ENCODE measurements around the gene METTL1. TPM values are rescaled to one million over a fixed set of nuclear protein-coding genes. Genes with fewer than 3 reads are reported as not detected.
"Not testable (repeated sequence)": the region's sequence is repeated elsewhere in the genome, so short reads cannot be mapped to it uniquely, and the experiment has no call there.

Gene METTL1
- total RNA-seq, 1 experiment from 2014 or later = 4.3 TPM

DNA sequence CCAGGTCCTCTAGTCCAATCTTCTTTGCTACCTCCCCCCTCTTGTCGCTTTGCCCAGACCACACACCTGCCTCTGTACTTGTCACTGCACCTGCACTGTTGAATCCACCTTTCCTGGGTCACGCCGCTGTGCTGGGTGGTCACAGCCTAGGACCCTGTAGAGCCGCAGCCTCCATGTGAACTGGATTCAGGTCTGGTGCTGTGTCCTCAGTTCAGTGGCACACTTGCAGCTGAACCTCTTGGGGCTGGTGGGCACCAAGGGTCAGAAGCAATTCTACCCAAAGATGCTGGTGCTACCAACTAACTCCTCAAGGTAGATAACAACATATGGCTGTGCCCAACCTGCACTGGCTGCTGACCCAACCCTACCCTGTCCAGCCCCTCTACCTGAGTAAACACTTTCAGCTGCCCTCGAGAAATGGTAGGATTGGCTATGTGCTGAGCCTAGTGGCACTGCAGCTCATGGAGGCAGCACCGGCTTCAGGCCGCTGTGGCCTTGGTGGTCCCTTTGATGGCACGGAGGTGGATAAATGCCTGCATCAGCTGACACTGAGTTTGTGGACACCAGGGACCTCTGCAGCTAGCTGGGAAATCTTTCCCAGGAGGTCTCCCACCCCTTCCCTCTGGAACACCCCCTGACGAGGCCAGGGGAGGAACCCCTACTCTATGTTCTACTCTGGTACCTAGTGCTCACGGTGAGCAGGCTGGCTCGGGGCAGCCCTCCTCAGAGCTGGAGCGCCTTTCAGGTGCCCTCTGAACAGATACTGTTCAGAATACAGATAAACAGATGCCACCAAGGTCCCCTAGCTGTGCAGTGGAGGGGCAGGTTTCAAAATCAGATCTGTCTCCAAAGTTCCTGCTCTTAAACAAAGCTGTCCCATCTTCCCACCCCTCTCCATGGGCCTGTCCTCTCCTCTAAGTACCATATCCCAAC lies 47.6 kb downstream of the METTL1 start:
- DNase-seq (ENCODE audit: low spot score) = no peak

- DNase-seq (ENCODE audit: low spot score) = no peak
Measured at GRCh38 chr12:57723630-57723962, 48.3 kb downstream of the METTL1 start.

GRCh38 chr12:57722716-57723629 lies 48.9 kb downstream of the METTL1 start:
- DNase-seq (ENCODE audit: low spot score) = no peak

DNA sequence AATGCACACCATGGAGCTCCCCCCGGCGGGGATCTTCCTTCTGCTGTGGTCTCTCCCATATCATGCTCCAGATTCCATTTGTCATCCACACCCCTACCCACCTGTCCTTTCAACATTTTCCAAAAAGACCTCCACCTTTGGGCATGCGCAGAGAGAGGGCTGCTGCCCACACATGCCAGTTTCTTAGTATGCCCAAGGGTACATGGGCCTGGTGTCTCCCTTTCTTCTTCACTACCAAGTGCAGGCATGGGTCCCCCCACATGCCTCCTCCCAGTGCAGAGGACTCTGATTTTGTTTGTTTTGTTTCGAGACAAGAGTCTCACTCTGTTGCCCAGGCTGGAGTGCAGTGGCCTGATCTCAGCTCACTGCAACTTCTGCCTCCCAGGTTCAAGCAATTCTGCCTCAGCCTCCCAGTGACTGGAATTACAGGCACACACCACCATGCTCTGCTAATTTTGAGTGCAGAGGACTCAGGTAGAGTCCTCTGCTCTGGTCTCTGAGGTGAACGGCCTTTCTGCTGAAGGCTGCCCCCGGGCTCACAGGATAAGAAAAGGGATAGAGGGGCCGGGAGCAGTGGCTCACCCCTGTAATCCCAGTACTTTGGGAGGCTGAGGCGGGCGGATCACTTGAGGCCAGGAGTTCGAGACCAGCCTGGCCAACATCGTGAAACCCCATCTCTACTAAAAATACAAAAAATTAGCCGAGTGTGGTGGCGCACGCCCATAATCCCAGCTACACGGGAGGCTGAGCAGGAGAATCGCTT lies 49.9 kb downstream of the METTL1 start:
- not testable (repeated sequence) for DNase-seq (ENCODE audit: low spot score)

GRCh38 chr12:57720606-57721595 lies 51.0 kb downstream of the METTL1 start:
- DNase-seq (ENCODE audit: low spot score) = no peak

DNA sequence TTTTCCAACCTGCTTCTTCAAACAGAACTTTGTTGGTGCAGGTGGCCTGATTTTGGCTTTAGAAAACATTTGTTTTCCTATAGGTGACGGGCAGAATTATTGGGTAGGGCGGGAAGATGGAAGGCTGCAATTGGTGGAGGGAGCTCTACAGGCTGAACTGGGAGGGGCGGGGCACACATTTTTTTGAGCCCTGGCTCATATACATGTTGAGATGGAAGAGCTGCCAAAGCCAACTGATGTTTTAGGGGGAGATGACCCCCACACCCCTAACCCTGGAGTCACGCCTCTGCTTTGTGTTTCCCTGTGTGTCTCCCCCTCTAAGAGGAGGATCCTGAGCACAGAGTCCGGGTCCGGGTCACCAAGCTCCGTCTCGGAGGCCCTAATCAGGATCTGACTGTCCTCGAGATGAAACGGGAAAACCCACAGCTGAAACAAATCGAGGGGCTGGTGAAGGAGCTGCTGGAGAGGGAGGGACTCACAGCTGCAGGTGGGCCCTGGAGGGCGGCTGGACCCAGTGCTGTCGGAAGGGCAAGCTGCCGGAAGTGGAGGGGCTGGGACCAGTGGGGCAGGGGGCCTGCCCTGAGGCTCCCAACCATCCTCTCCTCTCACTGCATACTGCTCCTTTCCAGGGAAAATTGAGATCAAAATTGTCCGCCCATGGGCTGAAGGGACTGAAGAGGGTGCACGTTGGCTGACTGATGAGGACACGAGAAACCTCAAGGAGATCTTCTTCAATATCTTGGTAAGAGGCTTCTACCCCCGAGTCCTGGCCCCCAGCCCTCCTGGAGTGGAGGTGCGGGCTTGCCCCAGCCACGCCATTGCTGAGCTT lies 51.9 kb downstream of the METTL1 start:
- DNase-seq (ENCODE audit: low spot score) = no peak

GRCh38 chr12:57718641-57719528 lies 53.0 kb downstream of the METTL1 start:
- no peak for DNase-seq (ENCODE audit: low spot score)

Other genes with a start within 250 kb of the METTL1 start
- 2.3 and 11.8 TPM in 2 replicates for gene MBD6, start 249.3 kb downstream of the METTL1 start, total RNA-seq (2014; rRNA removed; shearing (Covaris generic))
- 133 and 149 TPM in 2 replicates for gene DCTN2, start 224.9 kb downstream of the METTL1 start, total RNA-seq (2014; rRNA removed; shearing (Covaris generic))
- 0.36 and 0.67 TPM in 2 replicates for gene KIF5A, start 222.1 kb downstream of the METTL1 start, total RNA-seq (2014; rRNA removed; shearing (Covaris generic))
- gene PIP4K2C, start 180.9 kb downstream of the METTL1 start, total RNA-seq (2014; rRNA removed; shearing (Covaris generic)) = 42.5 and 54.0 TPM in 2 replicates
- gene DTX3, start 167.3 kb downstream of the METTL1 start, total RNA-seq (2014; rRNA removed; shearing (Covaris generic)) = 13.6 and 21.3 TPM in 2 replicates
- 20.6 and 23.0 TPM in 2 replicates for gene ARHGEF25, start 160.7 kb downstream of the METTL1 start, total RNA-seq (2014; rRNA removed; shearing (Covaris generic))
- 61.9 and 82.6 TPM in 2 replicates for gene B4GALNT1, start 138.9 kb downstream of the METTL1 start, total RNA-seq (2014; rRNA removed; shearing (Covaris generic))
- gene OS9, start 78.0 kb downstream of the METTL1 start, total RNA-seq (2014; rRNA removed; shearing (Covaris generic)) = 103 and 144 TPM in 2 replicates
- 0.02 and 0.55 TPM in 2 replicates for gene AGAP2, start 33.4 kb downstream of the METTL1 start, total RNA-seq (2014; rRNA removed; shearing (Covaris generic))
- gene TSPAN31, start 27.1 kb downstream of the METTL1 start, total RNA-seq (2014; rRNA removed; shearing (Covaris generic)) = 31.2 and 33.3 TPM in 2 replicates
- gene CDK4, start 19.8 kb downstream of the METTL1 start, total RNA-seq (2014; rRNA removed; shearing (Covaris generic)) = 300 and 506 TPM in 2 replicates
- gene MARCHF9, start 17.0 kb downstream of the METTL1 start, total RNA-seq (2014; rRNA removed; shearing (Covaris generic)) = 10.5 and 12.9 TPM in 2 replicates
- 0.90 and 2.1 TPM in 2 replicates for gene CYP27B1, start 5.0 kb downstream of the METTL1 start, total RNA-seq (2014; rRNA removed; shearing (Covaris generic))
- gene EEF1AKMT3, start 509 bp upstream of the METTL1 start, total RNA-seq (2014; rRNA removed; shearing (Covaris generic)) = 3.3 and 7.8 TPM in 2 replicates
- gene TSFM, start 10.7 kb upstream of the METTL1 start, total RNA-seq (2014; rRNA removed; shearing (Covaris generic)) = 51.0 and 54.8 TPM in 2 replicates
- gene AVIL, start 46.6 kb upstream of the METTL1 start, total RNA-seq (2014; rRNA removed; shearing (Covaris generic)) = 0.41 and 0.98 TPM in 2 replicates
- 26.9 and 27.5 TPM in 2 replicates for gene CTDSP2, start 74.6 kb upstream of the METTL1 start, total RNA-seq (2014; rRNA removed; shearing (Covaris generic))
- 15.7 and 17.7 TPM in 2 replicates for gene ATP23, start 169.5 kb upstream of the METTL1 start, total RNA-seq (2014; rRNA removed; shearing (Covaris generic))